HG03175 (cell line): Measurements from ENCODE around the gene TNRC6C.

Source experiments
- ATAC-seq: cut with Tn5 transposase; IDR thresholded peaks from one replicate; pipeline ENCODE4 v1.9.1; 2021; ENCODE audit warnings: mild to moderate bottlenecking, moderate library complexity; ENCODE audit not compliant: unreplicated experiment

The TNRC6C gene

DNA sequence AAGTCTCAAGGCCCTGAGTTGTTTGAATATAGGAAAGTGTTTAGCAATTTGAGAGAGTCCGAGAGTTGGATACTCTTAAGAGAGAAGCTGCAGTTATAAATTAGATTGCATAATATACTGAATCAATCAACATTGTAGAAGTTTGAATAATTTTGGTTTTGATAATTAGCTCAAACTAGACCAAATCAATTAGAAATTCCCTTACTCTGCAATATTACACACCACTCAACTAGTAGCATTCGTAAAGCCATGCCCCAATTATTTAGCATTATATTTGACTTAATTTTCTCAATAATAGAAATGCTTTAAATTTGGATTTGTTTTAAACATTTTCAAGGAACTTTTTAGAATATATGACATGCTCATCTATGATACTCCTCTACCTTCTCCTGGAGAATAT lies 49.1 kb downstream of the TNRC6C start:
- ATAC-seq, result no peak

DNA sequence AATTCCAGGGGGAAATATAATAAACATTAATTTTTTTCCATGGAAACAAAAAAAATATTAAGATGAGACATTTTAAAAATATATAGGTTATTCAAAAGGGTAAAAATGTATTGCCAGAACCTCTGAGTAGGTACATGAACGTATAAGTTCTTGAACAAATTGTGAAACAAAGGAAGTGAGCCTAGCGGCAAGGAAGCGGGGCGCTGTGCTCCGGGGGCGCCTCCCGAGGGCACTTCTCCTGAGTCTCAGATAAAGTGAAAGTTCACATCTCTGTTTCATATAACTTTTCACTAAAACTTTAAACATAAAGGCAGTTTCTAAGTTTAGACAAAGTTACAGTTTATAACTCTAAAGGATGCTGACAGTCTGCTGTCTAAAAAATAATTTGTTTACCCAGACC lies 52.3 kb downstream of the TNRC6C start:
- no peak for ATAC-seq

DNA sequence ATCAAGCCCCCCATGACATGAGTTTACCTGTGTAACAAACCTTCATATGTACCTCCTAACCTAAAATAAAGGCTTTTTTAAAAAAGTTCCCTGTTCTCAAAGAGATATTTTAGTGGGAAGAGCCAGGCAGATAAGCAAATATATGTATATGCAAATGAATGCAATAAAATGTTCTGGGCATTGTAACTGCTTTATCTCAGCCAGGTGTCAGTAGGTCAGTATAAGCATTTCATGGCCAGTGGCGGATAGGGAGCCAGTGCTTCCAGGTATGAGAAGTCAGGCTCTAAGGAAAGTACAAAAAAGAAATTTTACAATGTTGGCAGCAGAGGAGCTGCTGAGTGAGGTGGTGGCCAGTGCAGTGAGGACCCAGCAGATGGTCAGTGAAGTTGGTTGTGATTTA lies 53.9 kb downstream of the TNRC6C start:
- no peak for ATAC-seq

DNA sequence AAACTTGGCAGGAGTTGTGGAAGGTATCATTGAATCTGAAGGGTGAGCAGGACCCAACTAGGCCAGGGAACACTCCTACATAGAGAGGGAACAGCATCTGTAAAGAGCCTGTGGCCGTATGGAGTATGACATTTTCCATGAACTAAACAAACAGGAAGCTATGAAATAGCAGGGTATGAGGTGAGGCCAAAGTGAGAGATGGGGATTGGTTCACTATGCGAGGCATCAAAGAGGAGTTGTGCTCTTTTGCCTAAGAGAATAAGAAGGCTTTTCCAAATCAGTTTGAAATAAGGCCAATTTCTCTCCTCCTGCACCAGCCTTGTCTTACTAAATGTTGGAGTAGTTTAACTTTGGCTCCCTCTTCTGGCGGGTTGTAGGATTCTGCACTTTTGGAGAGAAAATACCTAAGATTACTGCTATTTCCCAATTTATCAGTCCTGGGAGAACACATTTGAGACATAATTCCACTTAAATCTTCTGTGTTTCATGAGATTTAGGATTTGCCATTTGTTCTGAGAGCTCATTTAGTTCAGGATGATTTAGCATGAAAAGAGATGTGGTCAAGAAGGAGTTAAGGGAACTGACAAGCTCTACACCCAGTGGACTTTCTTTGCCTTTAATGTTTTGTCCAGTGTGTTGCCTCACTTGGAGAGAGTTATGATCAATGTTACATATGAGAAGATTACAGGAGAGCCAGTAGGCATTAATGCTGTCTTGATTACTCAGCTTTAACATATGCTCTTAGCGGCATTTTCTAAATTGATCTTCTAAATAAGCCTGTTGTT lies 55.4 kb downstream of the TNRC6C start:
- ATAC-seq, result no peak

DNA sequence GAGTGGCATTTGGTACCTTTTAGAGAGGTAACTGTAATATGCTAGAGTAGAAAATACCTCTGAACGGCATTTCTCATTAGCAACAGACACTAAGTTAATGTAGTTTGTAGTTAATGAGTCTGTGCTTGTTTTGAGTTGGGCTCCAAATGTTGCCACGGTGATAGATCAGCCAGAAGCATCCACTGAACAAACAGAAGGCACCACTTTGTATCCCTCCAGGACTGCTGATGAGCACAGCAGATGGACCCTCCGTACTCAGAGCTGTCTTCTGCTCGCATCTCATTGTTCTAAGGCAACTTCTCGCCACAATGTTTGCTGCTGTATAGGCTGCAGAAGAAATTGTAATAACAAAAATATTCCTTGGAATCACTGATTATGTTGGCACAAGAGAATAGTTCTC lies 56.1 kb downstream of the TNRC6C start:
- ATAC-seq, result no peak

DNA sequence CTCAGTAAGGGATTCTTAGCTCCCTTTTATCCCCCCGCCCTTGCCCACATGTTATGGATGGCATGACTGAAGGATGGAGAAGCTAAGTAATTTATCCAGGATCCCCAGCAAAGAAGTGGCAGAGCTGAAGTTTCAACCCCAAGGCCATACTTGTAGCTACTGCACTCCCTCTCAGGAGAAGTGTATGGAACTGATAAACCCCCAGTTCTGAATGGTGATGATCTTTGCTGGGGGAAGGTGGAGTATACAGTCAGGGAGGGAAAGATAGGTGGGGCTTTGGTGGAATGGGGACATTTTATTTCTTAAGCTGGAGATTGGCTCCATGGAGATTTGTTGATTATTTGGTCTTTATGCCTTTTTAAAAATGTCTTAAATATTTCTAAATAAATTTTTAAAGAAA lies 58.3 kb downstream of the TNRC6C start:
- no peak for ATAC-seq

DNA sequence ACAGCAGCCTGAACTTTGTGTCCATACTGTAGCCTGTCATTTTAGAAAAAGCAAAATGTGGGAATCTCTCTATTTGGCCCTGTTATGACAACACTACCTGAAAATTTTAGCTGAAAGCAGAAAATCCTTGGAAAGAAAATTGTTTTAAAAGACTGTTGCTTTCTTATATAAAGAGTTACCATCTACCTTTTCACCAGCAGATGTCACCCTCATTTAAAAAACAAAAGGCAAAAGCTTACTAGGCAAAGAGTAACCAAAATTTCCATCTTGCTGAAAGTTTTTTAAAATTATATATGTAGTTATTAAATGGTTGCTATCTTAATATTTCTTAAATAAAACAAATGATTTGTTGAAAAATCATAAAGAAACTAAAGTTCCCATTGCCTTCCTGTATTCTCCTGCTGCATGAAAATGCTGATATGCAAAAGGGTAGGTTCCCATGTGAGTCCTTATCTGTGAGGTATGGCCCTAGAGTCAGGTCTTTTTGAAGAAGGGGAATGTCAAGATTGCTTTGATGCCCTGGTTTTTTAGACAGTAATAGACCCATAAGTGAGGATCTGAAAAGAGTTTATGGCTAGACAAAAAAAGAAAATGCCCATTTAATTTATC lies 61.0 kb downstream of the TNRC6C start:
- no peak for ATAC-seq

DNA sequence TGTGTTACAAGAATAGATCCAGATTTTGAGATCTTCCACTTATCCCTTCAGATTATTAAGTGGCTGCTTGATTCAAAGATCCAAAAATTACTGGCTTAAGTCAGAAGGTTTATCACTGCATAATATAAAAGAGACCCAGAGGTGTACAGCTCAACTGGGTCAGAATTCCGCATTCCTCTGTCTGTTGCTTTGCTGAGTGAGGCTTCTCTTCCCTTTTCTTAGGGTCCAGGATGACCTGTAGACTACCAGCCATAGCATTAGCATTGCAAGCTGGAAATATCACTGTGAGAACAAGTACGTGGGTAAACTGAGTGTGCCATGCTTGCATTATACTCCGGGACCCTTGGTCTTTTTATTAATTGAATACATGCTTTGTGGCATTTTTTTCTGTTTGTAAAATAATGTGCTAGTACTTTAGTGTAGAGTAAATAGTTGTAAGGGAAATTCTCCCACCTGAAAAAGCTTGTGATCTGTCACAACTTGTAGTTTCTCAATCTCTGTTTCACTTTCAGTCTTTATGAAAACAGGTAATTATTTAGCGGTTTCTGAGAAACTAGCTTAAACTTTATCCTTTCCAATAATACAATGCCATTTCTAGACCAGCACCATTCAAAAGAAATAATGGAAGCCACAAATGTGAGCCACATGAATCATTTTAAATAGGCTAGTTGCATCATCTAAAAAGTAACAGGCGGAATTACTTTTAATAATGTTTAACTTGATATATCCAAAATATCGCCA lies 61.6 kb downstream of the TNRC6C start:
- ATAC-seq, result no peak

DNA sequence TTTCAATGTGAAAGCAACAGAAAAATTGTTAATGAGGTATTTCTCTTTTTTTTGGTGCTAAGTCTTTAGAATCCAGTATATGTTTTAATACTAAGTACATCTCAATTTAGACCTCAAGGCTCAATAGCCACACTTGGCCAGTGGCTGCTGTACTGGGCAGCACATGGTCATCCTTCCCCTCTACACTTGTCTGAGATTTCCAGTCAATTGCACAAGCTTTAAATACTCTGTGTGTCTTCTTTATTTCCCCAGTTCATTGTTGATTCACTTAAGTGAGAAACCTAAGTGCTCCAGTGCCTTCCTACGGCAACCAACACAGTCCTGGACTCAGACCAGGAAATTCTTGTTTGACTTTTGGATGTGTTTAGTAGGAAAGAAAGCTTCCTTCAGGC lies 62.2 kb downstream of the TNRC6C start:
- ATAC-seq, result no peak

DNA sequence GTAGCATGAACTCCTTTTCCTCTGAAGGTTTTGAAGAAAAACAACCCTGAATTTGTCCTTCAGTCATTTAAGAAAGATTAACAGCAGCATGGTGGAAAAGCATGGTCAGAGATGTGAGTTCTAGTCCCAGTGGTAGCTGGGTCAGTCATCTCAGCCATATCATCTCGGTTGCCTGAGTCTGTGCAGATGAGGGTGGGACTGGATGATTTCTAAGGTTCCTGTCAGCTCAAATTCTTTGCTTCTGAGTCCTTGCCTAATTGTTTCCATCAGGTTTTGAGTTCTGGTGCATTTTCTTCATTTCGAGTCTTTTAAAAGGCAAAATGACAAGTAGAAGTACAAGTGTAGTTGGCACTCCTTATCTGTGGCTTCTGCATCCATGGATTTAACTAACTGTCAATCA lies 63.9 kb downstream of the TNRC6C start:
- no peak for ATAC-seq

DNA sequence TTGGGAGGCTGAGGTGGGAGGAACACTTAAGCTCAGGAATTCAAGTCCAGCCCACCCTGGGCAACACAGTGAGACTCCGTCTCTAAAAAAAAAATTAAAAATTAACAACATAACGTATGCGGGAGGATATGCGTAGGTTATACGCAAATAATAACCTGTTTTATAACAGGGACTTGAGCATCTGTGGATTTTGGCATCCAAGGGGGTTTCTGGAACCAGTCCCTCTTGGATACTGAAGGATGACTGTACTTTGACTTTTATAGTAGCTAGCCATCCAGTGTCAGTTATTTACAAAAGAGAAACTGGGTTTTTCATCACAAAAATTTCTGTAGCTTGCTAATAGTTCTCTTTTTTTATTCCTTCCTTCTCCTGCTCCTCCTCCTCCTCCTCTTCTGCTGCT lies 64.5 kb downstream of the TNRC6C start:
- ATAC-seq, result no peak

DNA sequence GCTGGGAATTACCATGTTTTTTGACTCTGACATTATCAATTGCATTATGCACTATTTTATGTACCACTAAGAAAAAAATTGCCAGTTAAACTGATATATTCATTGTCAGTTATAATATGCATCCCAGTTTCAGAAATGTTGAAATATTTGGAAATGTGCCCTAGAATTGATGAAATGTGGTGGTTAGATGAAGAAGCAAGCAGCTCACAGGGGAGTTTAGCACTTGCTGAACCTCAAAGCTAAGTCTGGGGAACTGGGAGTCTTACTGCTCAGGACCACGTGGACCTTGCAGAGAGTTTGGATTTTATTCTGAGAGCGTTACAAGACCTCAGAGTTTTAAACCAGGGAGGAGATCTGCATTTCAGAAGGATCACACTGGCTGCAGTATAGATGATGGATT lies 67.9 kb downstream of the TNRC6C start:
- ATAC-seq, result no peak

DNA sequence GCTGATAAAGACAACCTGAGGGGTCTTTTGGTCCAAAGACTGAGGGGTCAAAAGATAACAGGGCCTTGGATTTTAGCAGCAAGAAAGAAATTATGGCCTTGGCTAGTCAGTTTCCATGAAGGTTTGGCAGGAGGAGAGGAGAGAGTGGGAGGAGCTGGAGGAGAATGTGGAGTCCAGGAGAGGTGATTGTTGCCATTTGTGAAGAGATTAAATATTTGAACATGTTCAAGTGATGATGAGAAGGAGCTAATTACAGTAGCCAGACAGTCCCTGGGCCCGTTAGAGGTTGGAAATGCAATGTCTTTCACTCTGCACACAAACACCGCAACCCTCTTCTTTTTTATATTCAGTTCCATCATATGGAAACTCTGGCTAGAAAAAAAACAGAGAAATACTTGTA lies 68.6 kb downstream of the TNRC6C start:
- ATAC-seq, result no peak

DNA sequence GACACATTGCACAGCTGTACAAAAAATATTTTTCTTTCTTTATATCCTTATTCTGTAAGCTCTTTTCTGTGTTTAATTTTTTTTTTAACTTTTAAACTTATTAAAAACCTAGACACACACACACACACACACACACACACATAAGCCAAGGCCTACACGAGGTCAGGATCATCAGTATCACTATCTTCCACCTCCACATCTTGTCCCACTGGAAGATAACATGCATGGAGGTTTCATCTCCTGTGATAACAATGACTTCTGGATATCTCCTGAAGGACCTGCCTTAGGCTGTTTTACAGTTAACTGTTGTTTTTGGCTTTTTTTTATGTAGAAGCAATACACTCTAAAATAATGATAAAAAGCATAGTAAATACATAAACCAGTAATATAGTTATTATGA lies 71.2 kb downstream of the TNRC6C start:
- no peak for ATAC-seq

DNA sequence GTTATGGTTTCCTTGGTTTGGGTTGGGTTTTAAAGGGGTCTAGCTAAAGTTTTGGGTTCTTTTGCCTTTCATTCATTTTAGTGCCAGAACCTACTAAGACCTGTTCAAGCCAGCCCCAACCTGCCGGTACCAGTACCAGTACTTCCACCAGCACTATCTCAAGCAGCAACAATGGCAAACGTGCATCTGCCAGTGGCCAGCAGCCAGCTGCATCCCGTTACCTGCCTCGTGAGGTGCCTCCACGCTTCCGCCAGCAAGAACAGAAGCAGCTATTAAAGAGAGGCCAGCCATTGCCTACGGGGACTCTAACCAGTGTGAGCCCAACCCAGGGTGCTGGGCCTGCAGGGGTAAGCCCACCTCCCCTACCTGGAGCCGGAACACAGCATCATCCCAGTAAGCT lies 72.9 kb downstream of the TNRC6C start:
- ATAC-seq, result no peak

DNA sequence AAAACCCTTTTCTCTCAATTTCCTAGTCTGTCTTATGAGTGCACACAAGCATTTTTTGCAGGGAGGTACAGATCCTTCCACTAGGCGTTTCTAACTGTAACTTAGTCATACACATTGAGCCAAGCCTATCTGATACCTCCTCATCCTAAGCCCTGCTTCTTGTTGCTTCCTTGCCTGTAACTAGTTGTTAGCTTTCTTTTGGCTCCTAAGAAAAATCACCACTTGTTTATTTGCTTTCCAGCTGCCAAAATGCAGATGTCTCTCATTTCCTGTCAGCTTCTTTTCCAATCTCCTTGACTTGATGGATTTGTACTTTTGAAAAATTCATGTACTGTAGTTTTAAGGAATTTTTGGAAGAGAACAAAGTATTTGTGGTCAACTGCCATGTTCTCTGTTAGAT lies 73.7 kb downstream of the TNRC6C start:
- ATAC-seq, result no peak

DNA sequence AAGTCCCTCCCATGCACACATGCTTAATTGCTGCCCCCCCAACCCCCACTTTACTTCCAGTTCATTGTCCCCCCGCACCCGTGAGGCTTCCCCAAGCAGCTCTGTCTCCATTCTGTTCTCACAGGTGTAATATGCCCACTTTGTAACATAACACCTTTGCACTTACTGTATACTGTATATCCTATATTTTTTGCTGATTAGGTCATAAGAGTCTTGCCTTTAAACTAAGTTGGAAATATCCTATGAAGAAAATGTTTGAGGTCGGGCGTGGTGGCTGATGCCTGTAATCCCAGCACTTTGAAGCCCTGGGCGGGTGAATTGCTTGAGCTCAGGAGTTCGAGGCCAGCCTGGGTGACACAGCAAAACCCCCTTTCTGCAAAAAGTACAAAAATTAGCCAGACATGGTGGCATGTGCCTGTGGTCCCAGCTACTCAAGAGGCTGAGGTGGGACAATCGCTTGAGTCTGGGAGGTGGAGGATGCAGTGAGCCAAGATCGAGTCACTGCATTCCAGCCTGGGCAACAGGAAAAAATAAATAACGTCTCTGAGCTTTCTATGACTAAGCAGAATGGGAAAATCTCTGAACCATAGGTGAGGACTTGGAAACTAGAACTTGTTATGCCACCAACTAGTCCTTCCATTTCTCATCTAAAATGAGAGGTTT lies 76.1 kb downstream of the TNRC6C start:
- ATAC-seq, result no peak

DNA sequence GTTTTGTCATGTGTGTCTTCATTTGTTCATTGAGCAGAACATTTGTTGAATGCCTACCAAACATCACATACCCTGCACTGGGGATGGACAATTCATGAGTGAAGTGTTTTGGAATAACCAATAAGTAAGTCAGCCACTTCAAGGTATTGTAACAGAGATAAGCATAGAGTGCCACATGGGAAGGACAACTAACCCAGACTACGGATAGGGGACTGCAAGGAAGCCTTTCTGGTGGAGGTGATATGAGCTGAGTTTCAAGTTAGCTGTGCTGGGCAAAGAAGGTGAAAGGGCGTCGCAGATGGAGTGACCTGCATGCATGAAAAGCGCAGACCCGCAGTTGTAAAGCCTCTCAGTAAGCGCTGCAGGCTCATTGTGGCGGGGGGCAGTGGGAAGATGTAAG lies 78.8 kb downstream of the TNRC6C start:
- no peak for ATAC-seq

DNA sequence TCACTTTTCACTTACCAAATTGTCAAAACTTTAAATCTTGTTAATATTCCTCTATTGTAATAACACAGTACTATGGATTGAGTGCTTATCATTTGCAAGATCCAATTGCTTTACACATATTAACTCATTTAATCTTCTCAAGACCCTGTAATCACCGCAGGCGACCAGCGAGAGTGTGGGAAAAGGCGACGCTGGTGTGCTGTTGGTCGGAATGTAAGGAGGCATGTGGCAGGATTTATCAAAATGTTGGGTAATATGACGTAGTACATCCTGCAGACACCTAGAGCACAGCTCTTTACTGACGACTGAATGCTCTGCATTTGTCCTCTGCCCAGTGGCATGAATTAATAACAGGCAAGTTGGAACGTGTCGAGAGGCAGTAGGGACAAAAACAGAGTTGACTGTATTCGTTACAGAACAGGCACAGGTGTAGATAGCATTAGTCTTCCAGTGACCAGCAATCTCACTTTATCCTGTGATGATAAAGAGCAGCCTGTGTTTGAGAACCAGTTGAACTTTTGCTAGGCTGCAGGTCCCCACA lies 80.3 kb downstream of the TNRC6C start:
- ATAC-seq, result no peak

DNA sequence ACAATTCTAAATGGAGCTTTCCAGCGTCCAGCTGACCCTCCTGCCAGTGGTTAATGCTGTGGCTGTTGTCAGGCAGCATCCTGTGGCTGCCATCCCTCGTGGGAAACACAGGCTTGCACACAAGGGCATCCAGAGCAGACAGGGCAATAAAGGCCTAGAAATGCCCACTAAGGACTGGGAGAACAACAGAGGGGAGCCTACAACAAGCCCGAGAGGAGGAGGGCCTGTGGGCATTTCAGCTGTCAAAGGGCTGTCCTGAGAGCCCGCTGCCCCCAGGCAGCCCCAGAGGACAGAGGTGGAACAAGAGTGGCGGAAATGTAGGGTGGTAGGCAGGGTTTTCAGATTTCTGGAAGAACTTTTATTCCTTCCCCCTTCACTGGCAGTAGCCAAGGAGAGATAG lies 81.1 kb downstream of the TNRC6C start:
- ATAC-seq, result no peak
